HUES64 (cell line): ENCODE data around the gene FERMT3.
"Not testable (repeated sequence)": the region's sequence is repeated elsewhere in the genome, so short reads cannot be mapped to it uniquely, and the experiment has no call there.

Source experiments
- H3K27ac ChIP-seq: 2 replicates; pipeline ENCODE4 v1.7.0; 2013; ENCODE audit warnings: low read depth, low read length, inconsistent platforms
- H3K27me3 ChIP-seq: 2 replicates; pipeline ENCODE4 v1.6.1; 2013; ENCODE audit warnings: mild to moderate bottlenecking, low read length; ENCODE audit not compliant: insufficient read depth
- H3K36me3 ChIP-seq: 2 replicates; pipeline ENCODE4 v1.6.1; 2013; ENCODE audit warnings: mild to moderate bottlenecking, low read length; ENCODE audit not compliant: insufficient read depth
- H3K4me1 ChIP-seq: 2 replicates; pipeline ENCODE4 v1.6.1; 2013; ENCODE audit warnings: mild to moderate bottlenecking, low read length, moderate library complexity; ENCODE audit not compliant: insufficient read depth
- H3K4me3 ChIP-seq: 2 replicates; pipeline ENCODE4 v1.5.1; 2013; ENCODE audit warnings: mild to moderate bottlenecking, low read length, moderate library complexity
- H3K9ac ChIP-seq: 2 replicates; pipeline ENCODE4 v1.6.1; 2013; ENCODE audit warnings: mild to moderate bottlenecking, low read depth, low read length
- H3K9me3 ChIP-seq: 2 replicates; pipeline ENCODE4 v1.6.1; 2013; ENCODE audit warnings: low read depth, low read length; ENCODE audit not compliant: insufficient read depth
- WGBS: fragments of 150-250, 120-280 bp; methylation state at CpG from one replicate; pipeline ENCODE4 v1.1.7; 2013; ENCODE audit warnings: missing lambda C conversion rate; 5-methylcytosine and 5-hydroxymethylcytosine counted together

Gene FERMT3

GRCh38 chr11:64245401-64245796 lies 38.9 kb downstream of the FERMT3 start:
- peaks cover 19% of the 10 kb centered on the region for H3K36me3 ChIP-seq
- H3K9me3 ChIP-seq: no peaks in the 10 kb centered on the region
- WGBS: 25% methylated on average over 6 of the region's 6 CpGs
- H3K9ac ChIP-seq: peak overlapping the region; percentile 88
- H3K27ac ChIP-seq: peak overlapping the region; percentile 84
- peaks cover 34% of the 10 kb centered on the region for H3K4me1 ChIP-seq
- peak overlapping the region; percentile 93 for H3K4me3 ChIP-seq
- no peaks in the 10 kb centered on the region for H3K27me3 ChIP-seq

- Histone ChIP-seq H3K4me1 (peaks cover 37% of the 10 kb centered on the region), H3K9me3 (no peaks in the 10 kb centered on the region), H3K27ac (peak overlapping the region; percentile 84), H3K9ac (peak overlapping the region; percentile 88), H3K27me3 (no peaks in the 10 kb centered on the region), H3K4me3 (peak overlapping the region; percentile 93), H3K36me3 (peaks cover 19% of the 10 kb centered on the region)
- under 1% methylated on average over 46 of the region's 46 CpGs for WGBS
Measured at GRCh38 chr11:64245797-64246620, 39.5 kb downstream of the FERMT3 start.

GRCh38 chr11:64246621-64246870 lies 40.0 kb downstream of the FERMT3 start:
- not testable (repeated sequence) for H3K27ac ChIP-seq, H3K9me3 ChIP-seq, H3K27me3 ChIP-seq
- Histone ChIP-seq H3K36me3 (peaks cover 19% of the 10 kb centered on the region), H3K4me3 (peak overlapping the region; percentile 93), H3K4me1 (peaks cover 38% of the 10 kb centered on the region), H3K9ac (peak overlapping the region; percentile 88)
- under 1% methylated on average over 42 of the region's 43 CpGs for WGBS

- WGBS: under 1% methylated on average over 58 of the region's 74 CpGs
- Histone ChIP-seq H3K36me3 (peaks cover 19% of the 10 kb centered on the region), H3K4me3 (peak within 1 kb of the TSS; percentile 93), H3K9me3 (no peaks in the 10 kb centered on the region), H3K4me1 (peaks cover 38% of the 10 kb centered on the region), H3K9ac (peak within 1 kb of the TSS; percentile 88), H3K27ac (peak within 1 kb of the TSS; percentile 93), H3K27me3 (no peaks in the 10 kb centered on the region)
Measured at GRCh38 chr11:64246871-64247728, 40.6 kb downstream of the FERMT3 start, which contains the start of gene PPP1R14B. TSS of gene PPP1R14B (minus strand) at chr11:64246943. CDS start at chr11:64246673, 270 bp downstream.

GRCh38 chr11:64247729-64248531 lies 41.4 kb downstream of the FERMT3 start:
- no peaks in the 10 kb centered on the region for H3K9me3 ChIP-seq
- H3K27me3 ChIP-seq: no peaks in the 10 kb centered on the region
- peaks cover 39% of the 10 kb centered on the region for H3K4me1 ChIP-seq
- H3K4me3 ChIP-seq: peak overlapping the region; percentile 93
- H3K9ac ChIP-seq: peak overlapping the region; percentile 86
- H3K36me3 ChIP-seq: peaks cover 19% of the 10 kb centered on the region
- peak overlapping the region; percentile 96; the same call in 1 of the 2 replicates for H3K27ac ChIP-seq
- WGBS: 34% methylated on average over 31 of the region's 31 CpGs

GRCh38 chr11:64248578-64248977 lies 42.1 kb downstream of the FERMT3 start:
- Histone ChIP-seq H3K36me3 (peaks cover 13% of the 10 kb centered on the region), H3K4me1 (peaks cover 34% of the 10 kb centered on the region), H3K27me3 (no peaks in the 10 kb centered on the region), H3K9me3 (no peaks in the 10 kb centered on the region), H3K27ac (peak overlapping the region; percentile 96), H3K4me3 (peak overlapping the region; percentile 93; the same call in 1 of the 2 replicates), H3K9ac (peak overlapping the region; percentile 51; the same call in 1 of the 2 replicates)
- 33% methylated on average over 7 of the region's 7 CpGs for WGBS

GRCh38 chr11:64249038-64249437 lies 42.5 kb downstream of the FERMT3 start:
- Histone ChIP-seq H3K4me3 (0 out of 2 replicates have a peak overlapping the region, but pooled peaks have one; percentile 10), H3K27ac (peak overlapping the region; percentile 96), H3K36me3 (peaks cover 8% of the 10 kb centered on the region), H3K4me1 (peaks cover 34% of the 10 kb centered on the region), H3K27me3 (no peaks in the 10 kb centered on the region), H3K9ac (peak overlapping the region; percentile 51; the same call in 1 of the 2 replicates), H3K9me3 (no peaks in the 10 kb centered on the region)
- WGBS: 80% methylated on average over 4 of the region's 4 CpGs

GRCh38 chr11:64249563-64250414 lies 43.3 kb downstream of the FERMT3 start:
- Histone ChIP-seq H3K9ac (no peak overlapping the region; the same call in 1 of the 2 replicates), H3K36me3 (peaks cover 7% of the 10 kb centered on the region), H3K4me3 (peak overlapping the region; percentile 10; the same call in 1 of the 2 replicates), H3K9me3 (no peaks in the 10 kb centered on the region), H3K4me1 (peaks cover 34% of the 10 kb centered on the region), H3K27me3 (no peaks in the 10 kb centered on the region), H3K27ac (peak overlapping the region; percentile 96)
- WGBS: 50% methylated on average over 7 of the region's 8 CpGs

GRCh38 chr11:64250415-64251015 lies 44.0 kb downstream of the FERMT3 start:
- 5% methylated on average over 13 of the region's 13 CpGs for WGBS
- Histone ChIP-seq H3K4me3 (peak overlapping the region; percentile 89), H3K27ac (peak overlapping the region; percentile 96), H3K27me3 (no peaks in the 10 kb centered on the region), H3K9ac (peak overlapping the region; percentile 79), H3K36me3 (peaks cover 9% of the 10 kb centered on the region), H3K4me1 (peaks cover 34% of the 10 kb centered on the region), H3K9me3 (no peaks in the 10 kb centered on the region)
